CD4-positive, alpha-beta T cell (primary cell): ENCODE data around the gene LEMD2. TPM values are rescaled to one million over a fixed set of nuclear protein-coding genes. Genes with fewer than 3 reads are reported as not detected.
A peak's percentile ranks its signal among the peaks of the same experiment; 100 is the strongest.

ENCODE experiments used
- ATAC-seq: fragments of 200-7000 bp; cut with Tn5 transposase; one replicate; pipeline ENCODE4 v1.10.0; 2022; ENCODE audit warnings: mild to moderate bottlenecking; ENCODE audit not compliant: poor library complexity
- CTCF ChIA-PET: fragments of 350-600 bp; sonication (Branson Sonifier 250); formaldehyde crosslinking; loops from one replicate; lab custom pipeline; 2021; ENCODE audit warnings: antibody characterized with exemption, inconsistent platforms; lab: Charles Lee
- POLR2A ChIA-PET: fragments of 350-600 bp; sonication (Branson Sonifier 250); formaldehyde crosslinking; loops from one replicate; lab custom pipeline; 2021; ENCODE audit warnings: antibody characterized with exemption, inconsistent platforms; lab: Charles Lee
- DNase-seq, 14 experiments: peaks; one replicate each; pipeline ENCODE4 v3.0.0-alpha.2; 2013 to 2020; ENCODE audit warnings: mixed read lengths in 2 of 14
- H3K27ac ChIP-seq, 2 donors: one replicate each; pipeline versions ENCODE4 v1.5.1 to v1.7.0; 2013; ENCODE audit warnings: low read length in 2 of 2, low read depth in 1 of 2, mild to moderate bottlenecking in 1 of 2
- H3K27me3 ChIP-seq, 2 experiments: 1 replicate in 1 of 2; 2 replicates in 1 of 2; pipeline versions ENCODE4 v1.6.1 to v1.7.0; 2013; ENCODE audit warnings: low read length in 2 of 2, control low read depth in 1 of 2, mild to moderate bottlenecking in 1 of 2, moderate library complexity in 1 of 2; ENCODE audit not compliant: insufficient read depth in 2 of 2, control insufficient read depth in 1 of 2
- H3K36me3 ChIP-seq: one replicate; pipeline ENCODE4 v1.6.1; 2013; ENCODE audit warnings: low read length, control low read depth; ENCODE audit not compliant: insufficient read depth
- H3K4me1 ChIP-seq: one replicate; pipeline ENCODE4 v1.6.1; 2013; ENCODE audit warnings: low read length, control low read depth; ENCODE audit not compliant: insufficient read depth
- H3K4me3 ChIP-seq: one replicate; pipeline ENCODE4 v1.5.1; 2013; ENCODE audit warnings: mild to moderate bottlenecking, low read length, moderate library complexity
- H3K9me3 ChIP-seq, 2 experiments: 1 replicate in 1 of 2; 2 replicates in 1 of 2; pipeline versions ENCODE4 v1.6.1 to v1.7.0; 2013; ENCODE audit warnings: low read length in 2 of 2, mild to moderate bottlenecking in 2 of 2, control low read depth in 1 of 2, moderate library complexity in 1 of 2; ENCODE audit not compliant: control insufficient read depth in 1 of 2, insufficient read depth in 1 of 2
- H3K27ac Mint-ChIP-seq: one replicate; pipeline ENCODE4 v1.8.0; 2020; ENCODE audit warnings: mixed read lengths
- H3K27me3 Mint-ChIP-seq: one replicate; pipeline ENCODE4 v1.8.0; 2021; ENCODE audit warnings: mixed read lengths
- H3K36me3 Mint-ChIP-seq: one replicate; pipeline ENCODE4 v1.8.0; 2021; ENCODE audit warnings: low read depth, mixed read lengths
- H3K4me1 Mint-ChIP-seq: one replicate; pipeline ENCODE4 v1.8.0; 2021; ENCODE audit warnings: low read depth, mixed read lengths
- H3K4me3 Mint-ChIP-seq: one replicate; pipeline ENCODE4 v1.8.0; 2020; ENCODE audit warnings: mild to moderate bottlenecking, mixed read lengths
- H3K9me3 Mint-ChIP-seq: one replicate; pipeline ENCODE4 v1.8.0; 2020; ENCODE audit warnings: mixed read lengths
- CTCF ChIP-seq: fragments of 200-600 bp; IDR thresholded peaks from one replicate; pipeline ENCODE4 v1.8.0; 2022; ENCODE audit warnings: antibody characterized with exemption, mild to moderate bottlenecking
- intact Hi-C, 2 experiments: fragments of 100-400 bp; cut with DNase I in 1 of 2; cut with micrococcal nuclease in 1 of 2; formaldehyde crosslinking; loops; one replicate each; pipeline versions ENCODE4 v1.15.1 to v1.9.0; 2023 to 2025; cut with DNase I, micrococcal nuclease
- total RNA-seq, 174 experiments: library from RNA in 2 of 174; stranded (reverse) in 2 of 174; gene quantifications; one replicate each; pipeline ENCODE4 v1.2.3 and lab custom pipeline; 2021 to 2026

LEMD2 gene
- total RNA-seq, 2 experiments from 2014 or later = 122 to 124 TPM

GRCh38 chr6:33787954-33788693 is 806 bp downstream of the LEMD2 start:
- intact Hi-C loops = loop anchor here (5.0 to 10.0 kb wide), 6 partner anchors 117 to 737 kb away; partner anchors contain the start of genes B3GALT4 (in 1 of the 2), RPS10 (in 1 of the 2), RPS18 (in 1 of the 2) and SMIM29 (in 1 of the 2)
- Mint-ChIP-seq H3K27me3 (no peaks in the 10 kb centered on the region), H3K27ac (peak overlapping the region; percentile 94), H3K36me3 (peaks cover 52% of the 10 kb centered on the region), H3K9me3 (no peaks in the 10 kb centered on the region), H3K4me3 (peak overlapping the region; percentile 94), H3K4me1 (peaks cover 55% of the 10 kb centered on the region)
- Histone ChIP-seq H3K36me3 (peaks cover 39% of the 10 kb centered on the region), H3K4me1 (peaks cover 50% of the 10 kb centered on the region), H3K4me3 (peak overlapping the region; percentile 53), H3K27me3 (no peaks in the 10 kb centered on the region), H3K27ac (peak overlapping the region; percentile 50 to 87), H3K9me3 (no peaks in the 10 kb centered on the region)
- TF ChIP-seq CTCF = no peak
- peak; percentile 50 for ATAC-seq
- POLR2A ChIA-PET = interaction anchor here (0.6 to 2.5 kb wide), 20 partner anchors 9 to 942 kb away, joined by 3 to 14 read pairs (median 4); partner anchors contain the start of genes BAK1, ITPR3, SMIM29 and UQCC2
- DNase-seq = peak; percentile 17 to 80 (median 40)
- CTCF ChIA-PET = interaction anchor here (1.8 to 2.7 kb wide), 2 partner anchors 17 to 77 kb away, joined by 6 to 9 read pairs; partner anchors contain the start of gene UQCC2

- intact Hi-C loops = loop anchor here (5.0 to 10.0 kb wide), 6 partner anchors 117 to 737 kb away; partner anchors contain the start of genes B3GALT4 (in 1 of the 2), RPS10 (in 1 of the 2), RPS18 (in 1 of the 2) and SMIM29 (in 1 of the 2)
- H3K36me3 ChIP-seq = peaks cover 46% of the 10 kb centered on the region
- ChIA-PET CTCF (interaction anchor here (1.8 to 2.7 kb wide), 2 partner anchors 16 to 76 kb away, joined by 6 to 9 read pairs; partner anchors contain the start of gene UQCC2), POLR2A (interaction anchor here (1.0 to 2.5 kb wide), 12 partner anchors 8 to 462 kb away, joined by 3 to 14 read pairs (median 6); partner anchors contain the start of genes BAK1, ITPR3, SMIM29 and UQCC2)
- no peaks in the 10 kb centered on the region for H3K27me3 ChIP-seq
- H3K27ac ChIP-seq = peak overlapping the region; percentile 50 to 87
- no peak for ATAC-seq
- no peak for DNase-seq
- Mint-ChIP-seq H3K27me3 (no peaks in the 10 kb centered on the region), H3K4me3 (peak overlapping the region; percentile 94), H3K36me3 (peaks cover 59% of the 10 kb centered on the region), H3K27ac (peak overlapping the region; percentile 94), H3K4me1 (peaks cover 60% of the 10 kb centered on the region), H3K9me3 (no peaks in the 10 kb centered on the region)
- H3K9me3 ChIP-seq = no peaks in the 10 kb centered on the region
- no peak for TF ChIP-seq CTCF
- peaks cover 53% of the 10 kb centered on the region for H3K4me1 ChIP-seq
- peak overlapping the region; percentile 53 for H3K4me3 ChIP-seq
Measured at GRCh38 chr6:33787346-33787953, 1.5 kb downstream of the LEMD2 start.

GRCh38 chr6:33786736-33787135 is 2.2 kb downstream of the LEMD2 start:
- peaks cover 66% of the 10 kb centered on the region for H3K4me1 Mint-ChIP-seq
- H3K4me3 Mint-ChIP-seq = peak overlapping the region; percentile 94
- no peaks in the 10 kb centered on the region for H3K9me3 Mint-ChIP-seq
- H3K36me3 Mint-ChIP-seq = peaks cover 66% of the 10 kb centered on the region
- no peaks in the 10 kb centered on the region for H3K27me3 Mint-ChIP-seq
- Histone ChIP-seq H3K27me3 (no peaks in the 10 kb centered on the region), H3K9me3 (no peaks in the 10 kb centered on the region), H3K27ac (no peak overlapping the region), H3K4me1 (peaks cover 53% of the 10 kb centered on the region), H3K4me3 (no peak overlapping the region), H3K36me3 (peaks cover 53% of the 10 kb centered on the region)
- DNase-seq = no peak
- ATAC-seq = no peak
- no peak for TF ChIP-seq CTCF
- peak overlapping the region; percentile 65 for H3K27ac Mint-ChIP-seq
- ChIA-PET CTCF (interaction anchor here (1.8 to 2.7 kb wide), 2 partner anchors 15 to 75 kb away, joined by 6 to 9 read pairs; partner anchors contain the start of gene UQCC2), POLR2A (interaction anchor here (1.2 to 2.5 kb wide), 4 partner anchors 16 to 216 kb away, joined by 3 to 14 read pairs (median 8); partner anchors contain the start of gene UQCC2)
- intact Hi-C loops = loop anchor here (5.0 to 10.0 kb wide), 6 partner anchors 118 to 738 kb away; partner anchors contain the start of genes B3GALT4 (in 1 of the 2), RPS10 (in 1 of the 2), RPS18 (in 1 of the 2) and SMIM29 (in 1 of the 2)
